WTC11 (cell line): ENCODE results near the gene WNT11. TPM values are rescaled to one million over a fixed set of nuclear protein-coding genes. Genes with fewer than 3 reads are reported as not detected.

Source experiments
- ATAC-seq: fragments of 200-7000 bp; cut with Tn5 transposase; 2 replicates; pipeline ENCODE4 v1.10.0; 2021; ENCODE audit warnings: mild to moderate bottlenecking, moderate library complexity
- CTCF ChIA-PET: fragments of 300-600 bp; sonication (Branson Sonifier 250); formaldehyde crosslinking; loops from one replicate; lab custom pipeline; 2021; ENCODE audit warnings: antibody characterized with exemption; lab: Charles Lee
- POLR2A ChIA-PET: fragments of 350-600 bp; sonication (Branson Sonifier 250); formaldehyde crosslinking; loops from one replicate; lab custom pipeline; 2021; ENCODE audit warnings: antibody characterized with exemption; lab: Charles Lee
- DNase-seq: peaks from one replicate; pipeline ENCODE4 v3.0.0; 2021; ENCODE audit warnings: low spot score
- H3K27ac Mint-ChIP-seq: 2 replicates; pipeline ENCODE4 v1.8.0; 2021; ENCODE audit warnings: mixed read lengths
- H3K27me3 Mint-ChIP-seq: 2 replicates; pipeline ENCODE4 v1.8.0; 2021; ENCODE audit warnings: low read depth, mild to moderate bottlenecking, moderate library complexity, mixed read lengths
- H3K36me3 Mint-ChIP-seq: 2 replicates; pipeline ENCODE4 v1.8.0; 2021; ENCODE audit warnings: mixed read lengths
- H3K4me1 Mint-ChIP-seq: 2 replicates; pipeline ENCODE4 v1.8.0; 2022; ENCODE audit warnings: mixed read lengths
- H3K4me3 Mint-ChIP-seq: 2 replicates; pipeline ENCODE4 v1.8.0; 2021; ENCODE audit warnings: mild to moderate bottlenecking, moderate library complexity, mixed read lengths
- H3K9me3 Mint-ChIP-seq: 2 replicates; pipeline ENCODE4 v1.8.0; 2021; ENCODE audit warnings: mixed read lengths
- AFF4 ChIP-seq: sonication (generic); formaldehyde crosslinking; IDR thresholded peaks from 2 replicates; pipeline ENCODE4 v1.8.1; 2023; ENCODE audit warnings: mild to moderate bottlenecking, missing genetic modification reagents, borderline replicate concordance
- CBFB ChIP-seq: sonication (generic); formaldehyde crosslinking; IDR thresholded peaks from 2 replicates; pipeline ENCODE4 v1.8.1; 2022; ENCODE audit warnings: mild to moderate bottlenecking, low read depth, missing genetic modification reagents
- CREB1 ChIP-seq: sonication (generic); formaldehyde crosslinking; IDR thresholded peaks from 2 replicates; pipeline ENCODE4 v1.8.0; 2023; ENCODE audit warnings: mild to moderate bottlenecking, missing genetic modification reagents
- EMX1 ChIP-seq: fragments of 250-450 bp; sonication (Bioruptor Pico); IDR thresholded peaks from 2 replicates; pipeline ENCODE4 v1.8.0; 2021; ENCODE audit warnings: mild to moderate bottlenecking
- FOXP1 ChIP-seq: sonication (generic); formaldehyde crosslinking; IDR thresholded peaks from 2 replicates; pipeline ENCODE4 v1.8.0; 2022; ENCODE audit warnings: missing genetic modification reagents, mild to moderate bottlenecking, moderate library complexity, borderline replicate concordance
- GRHL2 ChIP-seq: fragments of 250-450 bp; sonication (Bioruptor Pico); IDR thresholded peaks from 2 replicates; pipeline ENCODE4 v1.8.0; 2022; ENCODE audit warnings: mild to moderate bottlenecking, moderate library complexity; ENCODE audit not compliant: insufficient replicate concordance, severe bottlenecking
- IRF1 ChIP-seq: sonication (generic); formaldehyde crosslinking; IDR thresholded peaks from 2 replicates; pipeline ENCODE4 v1.8.0; 2023; ENCODE audit warnings: missing genetic modification reagents
- MLX ChIP-seq: sonication (generic); formaldehyde crosslinking; IDR thresholded peaks from 2 replicates; pipeline ENCODE4 v1.8.1; 2023; ENCODE audit warnings: mild to moderate bottlenecking, missing genetic modification reagents, moderate library complexity
- MXD4 ChIP-seq: fragments of 250-450 bp; sonication (Bioruptor Pico); IDR thresholded peaks from 2 replicates; pipeline ENCODE4 v1.8.0; 2021; ENCODE audit warnings: mild to moderate bottlenecking, moderate library complexity, borderline replicate concordance
- NR1H2 ChIP-seq: sonication (generic); formaldehyde crosslinking; IDR thresholded peaks from 2 replicates; pipeline ENCODE4 v1.9.0; 2021; ENCODE audit warnings: mild to moderate bottlenecking, moderate library complexity, missing genetic modification reagents
- OVOL2 ChIP-seq: fragments of 250-450 bp; sonication (Bioruptor Pico); IDR thresholded peaks from 2 replicates; pipeline ENCODE4 v1.9.0; 2021; ENCODE audit warnings: mild to moderate bottlenecking, borderline replicate concordance
- PREB ChIP-seq: sonication (generic); formaldehyde crosslinking; IDR thresholded peaks from 2 replicates; pipeline ENCODE4 v1.8.1; 2022; ENCODE audit warnings: mild to moderate bottlenecking, missing genetic modification reagents, moderate library complexity, borderline replicate concordance
- SOX15 ChIP-seq: fragments of 250-450 bp; sonication (Bioruptor Pico); IDR thresholded peaks from 2 replicates; pipeline ENCODE4 v1.9.0; 2021; ENCODE audit warnings: mild to moderate bottlenecking
- ZBTB21 ChIP-seq: sonication (generic); formaldehyde crosslinking; IDR thresholded peaks from 2 replicates; pipeline ENCODE4 v1.8.1; 2023; ENCODE audit warnings: mild to moderate bottlenecking, missing genetic modification reagents, borderline replicate concordance
- ZNF219 ChIP-seq: sonication (generic); formaldehyde crosslinking; IDR thresholded peaks from 2 replicates; pipeline ENCODE4 v1.8.0; 2023; ENCODE audit warnings: missing genetic modification reagents, mild to moderate bottlenecking, borderline replicate concordance
- ZNF396 ChIP-seq: fragments of 250-450 bp; sonication (Bioruptor Pico); IDR thresholded peaks from 2 replicates; pipeline ENCODE4 v1.8.0; 2021; ENCODE audit warnings: mild to moderate bottlenecking, moderate library complexity, borderline replicate concordance
- ZNF416 ChIP-seq: fragments of 250-450 bp; sonication (Bioruptor Pico); IDR thresholded peaks from 2 replicates; pipeline ENCODE4 v1.9.0; 2021; ENCODE audit warnings: mild to moderate bottlenecking, inconsistent platforms
- total RNA-seq: library from RNA; stranded (reverse); gene quantifications from 3 replicates; pipeline ENCODE4 v1.2.3, GENCODE V29; 2021
- TF ChIP-seq, protein P1 (sequence below): fragments of 250-450 bp; sonication (Bioruptor Pico); conservative IDR thresholded peaks from 2 replicates; pipeline ENCODE4 v1.9.0; 2021; ENCODE audit warnings: mild to moderate bottlenecking
- TF ChIP-seq, protein P2 (sequence below): sonication (generic); formaldehyde crosslinking; IDR thresholded peaks from 2 replicates; pipeline ENCODE4 v1.8.0; 2022; ENCODE audit warnings: mild to moderate bottlenecking, missing genetic modification reagents
- TF ChIP-seq, protein P3 (sequence below): fragments of 250-450 bp; sonication (Bioruptor Pico); IDR thresholded peaks from 2 replicates; pipeline ENCODE4 v1.9.0; 2021; ENCODE audit warnings: mild to moderate bottlenecking
- TF ChIP-seq, protein P4 (sequence below): sonication (generic); formaldehyde crosslinking; IDR thresholded peaks from 2 replicates; pipeline ENCODE4 v1.8.0; 2023; ENCODE audit warnings: mild to moderate bottlenecking, missing genetic modification reagents

Gene WNT11
- total RNA-seq, 1 experiment from 2014 or later, result 0.79 TPM

DNA sequence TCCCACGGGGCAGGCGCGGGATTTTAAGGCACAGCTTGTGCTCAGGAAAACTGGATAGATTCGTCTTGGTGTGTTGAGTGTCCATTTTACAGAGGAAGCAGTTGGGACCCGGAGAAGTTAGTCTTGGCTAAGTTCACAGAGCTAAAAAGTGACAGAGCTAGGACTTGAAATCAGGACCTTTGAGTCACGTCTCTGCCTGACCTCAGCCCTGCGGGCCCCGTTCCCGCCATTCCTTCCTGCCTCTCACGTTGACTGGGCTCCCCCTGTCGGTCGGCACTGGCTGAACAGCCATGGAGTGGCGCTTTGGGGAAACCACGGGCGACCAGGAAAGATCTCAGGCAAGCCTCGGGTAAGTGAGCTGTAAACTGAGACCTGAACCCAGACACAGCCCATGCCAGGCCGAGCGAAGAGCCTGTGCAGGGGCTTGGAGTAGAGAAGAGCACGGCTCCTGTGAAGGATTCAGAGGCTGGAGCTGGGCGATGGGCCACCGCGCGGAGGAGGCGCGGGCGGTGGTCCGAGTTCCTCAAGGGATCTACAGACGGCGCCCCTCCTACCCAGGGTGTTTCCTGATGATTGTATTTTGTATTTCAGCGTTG lies 54.1 kb downstream of the WNT11 start (continued):
- TF ChIP-seq SOX15 (CRISPR knock-in tag) (no peak), FOXP1 (CRISPR knock-in tag) (peak; percentile 57; the same call in 1 of the 2 replicates), ZNF219 (no peak), ZBTB21 (no peak), PREB (CRISPR knock-in tag) (no peak), ZNF396 (no peak), AFF4 (CRISPR knock-in tag) (no peak), GRHL2 (CRISPR knock-in tag) (no peak), CBFB (CRISPR knock-in tag) (no peak), MLX (no peak)

GRCh38 chr11:76151556-76152085 lies 54.7 kb downstream of the WNT11 start:
- no peak overlapping the region for H3K27ac Mint-ChIP-seq
- CTCF ChIA-PET, result interaction anchor here (0.7 to 2.7 kb wide), 87 partner anchors 8 to 554 kb away, joined by 3 to 106 read pairs (median 5); partner anchors contain the start of gene WNT11
- TF ChIP-seq PREB (CRISPR knock-in tag) (no peak), CBFB (CRISPR knock-in tag) (no peak), ZNF416 (CRISPR knock-in tag) (no peak), NR1H2 (CRISPR knock-in tag) (no peak), OVOL2 (CRISPR knock-in tag) (no peak), SOX15 (CRISPR knock-in tag) (no peak), CREB1 (CRISPR knock-in tag) (no peak), MXD4 (CRISPR knock-in tag) (no peak), IRF1 (CRISPR knock-in tag) (no peak), EMX1 (CRISPR knock-in tag) (no peak)
- TF ChIP-seq, protein P1, sequence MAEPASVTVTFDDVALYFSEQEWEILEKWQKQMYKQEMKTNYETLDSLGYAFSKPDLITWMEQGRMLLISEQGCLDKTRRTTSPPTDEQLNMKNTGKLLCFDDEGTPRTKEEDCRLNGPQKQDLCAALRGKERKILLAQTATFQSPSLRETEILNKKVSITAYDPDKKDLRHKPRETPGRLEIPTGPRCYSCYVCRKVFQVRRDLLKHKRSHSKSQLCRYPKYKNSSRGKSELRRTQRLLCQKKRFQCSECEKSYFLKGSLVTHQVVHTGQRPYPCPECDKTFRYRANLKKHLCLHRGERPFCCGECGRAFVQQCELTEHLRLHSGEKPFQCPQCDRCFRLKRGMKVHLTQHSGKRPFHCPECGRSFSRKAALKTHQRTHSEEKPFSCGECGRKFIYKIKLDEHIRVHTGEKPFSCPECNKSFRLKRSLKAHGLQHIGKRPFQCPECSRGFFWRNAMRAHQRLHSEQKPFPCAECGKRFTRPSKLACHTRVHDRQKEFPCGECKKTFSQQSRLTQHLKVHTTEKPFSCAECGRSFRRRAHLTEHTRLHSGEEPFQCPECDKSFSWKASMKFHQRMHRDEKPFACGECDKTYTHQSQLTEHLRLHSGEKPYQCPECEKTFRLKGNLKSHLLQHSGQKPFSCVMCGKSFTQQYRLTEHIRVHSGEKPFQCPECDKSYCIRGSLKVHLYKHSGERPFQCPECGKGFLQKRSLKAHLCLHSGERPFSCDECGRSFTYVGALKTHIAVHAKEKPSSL, result no peak
- TF ChIP-seq, protein P2, sequence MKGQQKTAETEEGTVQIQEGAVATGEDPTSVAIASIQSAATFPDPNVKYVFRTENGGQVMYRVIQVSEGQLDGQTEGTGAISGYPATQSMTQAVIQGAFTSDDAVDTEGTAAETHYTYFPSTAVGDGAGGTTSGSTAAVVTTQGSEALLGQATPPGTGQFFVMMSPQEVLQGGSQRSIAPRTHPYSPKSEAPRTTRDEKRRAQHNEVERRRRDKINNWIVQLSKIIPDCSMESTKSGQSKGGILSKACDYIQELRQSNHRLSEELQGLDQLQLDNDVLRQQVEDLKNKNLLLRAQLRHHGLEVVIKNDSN (CRISPR knock-in tag), result no peak
- TF ChIP-seq, protein P3, sequence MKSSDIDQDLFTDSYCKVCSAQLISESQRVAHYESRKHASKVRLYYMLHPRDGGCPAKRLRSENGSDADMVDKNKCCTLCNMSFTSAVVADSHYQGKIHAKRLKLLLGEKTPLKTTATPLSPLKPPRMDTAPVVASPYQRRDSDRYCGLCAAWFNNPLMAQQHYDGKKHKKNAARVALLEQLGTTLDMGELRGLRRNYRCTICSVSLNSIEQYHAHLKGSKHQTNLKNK, result no peak
- TF ChIP-seq, protein P4, sequence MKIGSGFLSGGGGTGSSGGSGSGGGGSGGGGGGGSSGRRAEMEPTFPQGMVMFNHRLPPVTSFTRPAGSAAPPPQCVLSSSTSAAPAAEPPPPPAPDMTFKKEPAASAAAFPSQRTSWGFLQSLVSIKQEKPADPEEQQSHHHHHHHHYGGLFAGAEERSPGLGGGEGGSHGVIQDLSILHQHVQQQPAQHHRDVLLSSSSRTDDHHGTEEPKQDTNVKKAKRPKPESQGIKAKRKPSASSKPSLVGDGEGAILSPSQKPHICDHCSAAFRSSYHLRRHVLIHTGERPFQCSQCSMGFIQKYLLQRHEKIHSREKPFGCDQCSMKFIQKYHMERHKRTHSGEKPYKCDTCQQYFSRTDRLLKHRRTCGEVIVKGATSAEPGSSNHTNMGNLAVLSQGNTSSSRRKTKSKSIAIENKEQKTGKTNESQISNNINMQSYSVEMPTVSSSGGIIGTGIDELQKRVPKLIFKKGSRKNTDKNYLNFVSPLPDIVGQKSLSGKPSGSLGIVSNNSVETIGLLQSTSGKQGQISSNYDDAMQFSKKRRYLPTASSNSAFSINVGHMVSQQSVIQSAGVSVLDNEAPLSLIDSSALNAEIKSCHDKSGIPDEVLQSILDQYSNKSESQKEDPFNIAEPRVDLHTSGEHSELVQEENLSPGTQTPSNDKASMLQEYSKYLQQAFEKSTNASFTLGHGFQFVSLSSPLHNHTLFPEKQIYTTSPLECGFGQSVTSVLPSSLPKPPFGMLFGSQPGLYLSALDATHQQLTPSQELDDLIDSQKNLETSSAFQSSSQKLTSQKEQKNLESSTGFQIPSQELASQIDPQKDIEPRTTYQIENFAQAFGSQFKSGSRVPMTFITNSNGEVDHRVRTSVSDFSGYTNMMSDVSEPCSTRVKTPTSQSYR, result no peak

More at GRCh38 chr11:76151556-76152085, 54.7 kb downstream of the WNT11 start:
- DNase-seq (no peak), ATAC-seq (peak; percentile 15)
- peaks cover 13% of the 10 kb centered on the region for H3K4me1 Mint-ChIP-seq
- peaks cover 22% of the 10 kb centered on the region for H3K27me3 Mint-ChIP-seq
- peak overlapping the region; percentile 70 for H3K4me3 Mint-ChIP-seq
- POLR2A ChIA-PET, result interaction anchor here (0.9 kb wide), 1 partner anchor 255 kb away, joined by 3 read pairs; no protein-coding TSS in a partner anchor
- H3K36me3 Mint-ChIP-seq, result no peaks in the 10 kb centered on the region
- H3K9me3 Mint-ChIP-seq, result no peaks in the 10 kb centered on the region
